GM18520 (cell line): ENCODE measurements around the gene NPPC.
"Not testable (repeated sequence)": the region's sequence is repeated elsewhere in the genome, so short reads cannot be mapped to it uniquely, and the experiment has no call there.

Experiments
- ATAC-seq: cut with Tn5 transposase; IDR thresholded peaks from one replicate; pipeline ENCODE4 v1.9.1; 2021; ENCODE audit not compliant: unreplicated experiment

The NPPC gene

DNA sequence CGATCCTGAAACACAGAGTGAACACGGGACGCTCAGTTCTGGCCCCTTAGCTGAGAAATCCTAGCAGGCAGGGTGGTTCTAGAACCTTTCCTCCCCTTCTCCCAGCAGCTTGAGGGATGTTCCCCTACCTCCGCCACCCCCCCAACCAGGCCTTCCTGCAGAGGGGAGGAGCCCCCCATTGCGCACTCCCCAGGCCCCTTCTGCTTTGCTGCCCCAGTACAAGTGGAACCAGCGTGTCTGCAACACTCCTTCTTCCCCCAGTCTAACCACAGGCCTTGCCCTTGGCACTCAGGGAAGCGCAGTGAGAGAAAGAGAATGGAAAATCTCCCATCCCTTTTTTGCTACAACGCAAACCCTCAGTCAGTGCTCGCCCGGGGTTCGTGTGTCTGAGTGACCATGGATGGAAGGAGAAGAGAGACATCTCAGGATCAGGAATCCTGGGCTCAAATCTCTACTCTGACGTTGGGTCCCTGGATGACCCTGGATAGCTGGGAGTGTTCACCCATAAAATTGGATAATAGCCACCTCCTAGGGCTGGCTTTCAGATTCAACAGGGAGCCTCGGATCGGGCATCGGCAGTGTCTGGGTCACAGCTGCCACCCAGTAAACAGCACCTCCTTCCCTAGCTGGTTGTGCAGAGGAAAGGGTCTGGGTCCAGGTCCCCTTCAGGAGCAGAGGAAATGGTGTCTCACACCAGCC is 3.7 kb downstream of the NPPC start:
- ATAC-seq: no peak

- ATAC-seq: no peak
These were observed 5.4 kb downstream of the NPPC start for GRCh38 chr2:231920795-231921194.

- no peak for ATAC-seq
These were observed 5.8 kb downstream of the NPPC start for GRCh38 chr2:231920366-231920765.

DNA sequence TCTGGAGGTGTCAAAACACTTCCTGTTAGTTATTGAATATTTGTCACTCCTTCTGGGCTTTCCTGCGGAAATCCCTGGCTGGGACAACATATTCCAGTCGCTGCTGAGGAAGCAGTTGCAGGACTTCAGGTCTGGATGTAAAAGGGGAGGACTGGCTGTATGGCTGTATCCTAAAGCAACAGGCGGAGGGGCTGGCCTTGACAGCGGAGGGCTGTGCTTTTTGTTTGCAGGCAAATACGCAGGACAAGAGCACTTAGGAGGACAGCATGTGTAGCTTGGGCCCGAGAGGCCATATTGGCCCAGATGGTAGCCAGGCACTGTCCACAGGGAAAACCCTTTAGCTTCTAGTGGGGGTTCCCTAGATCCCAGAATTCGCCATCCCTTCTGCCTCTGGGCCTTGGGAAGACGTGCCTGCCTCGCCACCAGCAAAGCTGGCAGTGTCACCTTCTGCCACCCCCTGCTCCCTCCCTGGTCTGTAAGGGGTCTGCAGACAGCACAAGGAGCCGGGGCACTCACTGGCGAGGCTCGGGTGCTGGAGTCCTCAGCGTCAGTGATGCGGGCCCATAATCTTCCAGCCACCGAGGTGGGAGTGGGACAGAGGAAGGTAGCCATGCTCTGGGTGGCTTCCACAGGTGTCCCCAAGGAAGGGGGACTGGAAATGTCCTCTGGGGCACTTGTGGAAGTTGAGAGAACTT is 6.7 kb downstream of the NPPC start:
- ATAC-seq: no peak

DNA sequence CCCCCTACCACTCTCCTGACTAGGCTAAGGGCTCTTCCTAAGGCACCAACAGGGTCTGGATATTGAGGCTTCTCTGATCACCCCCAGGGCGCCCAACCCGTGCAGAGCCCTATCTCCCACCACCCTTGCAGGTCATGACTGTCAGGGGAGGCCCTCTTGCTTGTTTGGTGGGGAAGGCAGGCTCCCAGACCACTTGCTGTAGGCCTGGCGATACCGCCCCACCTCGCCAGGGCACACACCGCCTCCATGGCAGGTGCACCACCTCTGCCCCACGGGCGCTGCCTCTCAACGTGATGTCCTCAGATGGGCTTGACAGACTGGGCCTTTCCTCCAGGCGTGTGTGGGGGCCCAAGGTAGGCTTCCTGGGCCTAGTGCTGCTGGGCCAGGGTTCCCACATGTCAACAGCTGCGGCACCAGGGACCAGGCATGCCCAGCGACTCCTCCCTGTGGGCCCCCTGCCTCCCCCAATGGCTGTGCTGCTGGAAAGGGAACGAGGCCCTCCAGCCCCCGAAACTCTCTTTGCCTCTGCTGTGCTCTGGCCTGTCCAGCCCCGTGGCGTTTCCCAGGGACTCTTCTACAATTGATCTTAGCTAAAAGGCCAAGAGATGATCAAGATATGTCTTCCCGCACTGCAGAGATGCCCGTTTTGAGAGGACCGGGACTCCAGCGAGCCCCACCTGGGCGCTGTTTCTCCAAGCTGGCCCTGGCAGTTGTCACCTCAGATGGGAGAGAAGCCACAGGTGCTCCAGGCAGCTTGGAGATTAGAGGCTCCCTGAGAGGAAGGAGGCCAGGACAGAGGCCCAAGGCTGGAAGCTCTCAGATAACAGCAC is 7.5 kb downstream of the NPPC start:
- ATAC-seq: no peak

DNA sequence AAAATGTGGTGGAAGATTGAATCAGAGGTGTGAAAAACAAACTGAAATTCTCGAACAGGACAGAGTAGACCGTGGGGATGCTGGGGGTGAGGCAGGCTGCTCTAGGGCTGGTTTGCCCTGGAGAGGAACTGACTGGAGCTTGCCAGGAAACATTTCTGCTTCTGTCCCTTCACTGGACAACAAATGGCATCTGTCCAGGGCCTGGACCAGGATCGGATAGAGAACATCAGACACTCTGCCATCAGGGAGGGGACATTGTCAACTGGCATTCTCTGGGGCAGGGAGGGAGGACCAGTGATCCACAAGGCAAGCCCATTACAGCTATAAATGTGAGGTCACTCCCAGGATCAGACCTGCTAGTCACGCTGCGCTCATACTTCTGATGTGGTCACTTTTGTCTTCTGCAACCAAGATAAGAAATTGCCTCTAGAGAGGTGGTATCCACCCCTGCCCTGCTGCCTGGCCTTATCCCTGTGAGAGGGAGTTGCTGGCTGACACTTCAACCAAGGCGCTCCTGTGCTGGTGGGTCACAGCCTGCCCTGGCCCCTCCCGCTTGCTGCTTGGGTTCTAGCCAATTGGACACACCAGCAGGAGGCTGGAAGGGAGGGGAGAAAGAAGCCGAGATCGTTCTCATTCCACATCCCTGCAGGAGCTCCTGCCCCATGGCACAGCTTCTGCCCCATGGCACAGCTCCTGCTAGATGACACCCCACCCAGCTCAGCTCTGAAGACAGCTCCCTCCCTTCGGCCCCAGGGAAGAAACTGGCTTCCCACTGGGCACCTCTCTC is 8.7 kb downstream of the NPPC start:
- ATAC-seq: no peak

- no peak for ATAC-seq
These were observed 12.0 kb downstream of the NPPC start for GRCh38 chr2:231914077-231914690.

DNA sequence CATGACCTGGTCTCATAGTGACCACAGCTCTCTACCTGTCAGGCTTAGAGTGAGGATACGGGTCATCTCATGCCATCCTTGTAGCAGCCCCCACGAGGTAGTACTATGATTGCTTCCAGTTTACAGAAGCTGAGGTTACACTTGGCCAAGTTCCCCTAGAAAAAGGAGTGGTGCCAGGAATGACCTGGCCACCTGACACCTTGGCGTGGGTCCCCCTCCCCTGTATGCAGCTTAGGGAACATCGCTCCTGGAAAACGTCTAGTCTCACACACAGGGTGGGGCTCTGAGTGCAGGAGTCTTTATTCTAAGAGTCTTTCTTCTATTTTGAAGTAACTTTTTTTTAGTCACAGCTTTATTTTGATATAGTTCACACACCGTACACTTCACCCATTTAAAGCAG is 14.8 kb downstream of the NPPC start:
- ATAC-seq: no peak

DNA sequence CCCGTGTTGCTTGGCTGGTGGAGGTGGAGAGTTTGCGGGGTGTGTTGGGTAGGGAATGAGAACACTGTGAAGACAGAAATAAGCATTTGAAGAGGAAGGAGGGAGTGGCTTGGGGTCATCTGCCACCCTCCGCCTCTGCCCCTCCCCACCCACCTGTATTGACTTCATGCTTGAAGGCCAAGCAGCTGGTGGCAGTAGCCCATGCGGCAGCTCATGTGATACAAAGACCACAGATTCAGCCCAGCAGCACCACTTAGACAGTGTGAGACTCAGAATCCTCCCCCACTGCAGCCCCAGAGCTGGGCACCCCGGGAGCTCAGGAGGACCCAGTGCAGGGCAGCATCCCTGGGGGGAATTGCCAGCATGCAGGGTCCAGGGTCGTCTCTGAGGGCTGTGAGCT is 15.4 kb downstream of the NPPC start:
- ATAC-seq: no peak

- ATAC-seq: not testable (repeated sequence)
These were observed 16.0 kb downstream of the NPPC start for GRCh38 chr2:231910161-231910560.

DNA sequence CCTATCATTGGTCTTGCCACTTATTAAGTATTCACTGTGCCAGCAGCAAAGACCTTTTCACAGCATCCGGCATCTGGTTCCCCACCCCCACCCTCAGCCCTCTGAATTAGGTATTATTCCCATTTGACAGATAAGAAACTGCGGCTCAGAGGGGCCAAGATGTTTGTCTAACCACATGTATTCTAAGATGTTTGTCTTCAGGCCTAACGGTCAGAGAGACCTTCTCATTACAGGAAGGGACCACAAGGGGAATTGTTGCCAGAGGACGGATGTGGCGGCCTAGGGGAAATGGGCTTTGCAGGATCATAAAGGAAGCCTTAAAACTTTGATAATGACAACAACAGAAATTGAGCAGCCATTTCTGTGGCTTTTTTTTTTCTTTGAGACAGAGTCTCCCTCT is 16.6 kb downstream of the NPPC start:
- ATAC-seq: no peak

DNA sequence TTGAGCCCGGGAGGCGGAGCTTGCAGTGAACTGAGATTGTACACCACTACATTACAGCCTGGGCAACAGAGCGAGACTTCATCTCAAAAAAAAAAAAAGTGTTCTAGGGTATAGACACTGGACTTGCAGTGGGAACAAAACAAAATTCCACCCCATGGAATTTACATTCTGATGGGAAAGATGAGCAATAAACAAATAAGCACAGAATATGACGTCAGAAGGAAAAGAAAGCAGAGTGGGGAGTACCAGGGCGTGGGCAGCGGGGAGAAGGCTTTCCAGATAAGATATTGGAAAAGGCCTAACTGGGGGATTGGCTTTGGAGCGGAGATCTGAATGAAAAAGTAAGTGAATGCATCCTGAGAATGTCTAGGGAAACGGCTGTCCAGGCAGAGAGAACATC is 17.6 kb downstream of the NPPC start:
- no peak for ATAC-seq

DNA sequence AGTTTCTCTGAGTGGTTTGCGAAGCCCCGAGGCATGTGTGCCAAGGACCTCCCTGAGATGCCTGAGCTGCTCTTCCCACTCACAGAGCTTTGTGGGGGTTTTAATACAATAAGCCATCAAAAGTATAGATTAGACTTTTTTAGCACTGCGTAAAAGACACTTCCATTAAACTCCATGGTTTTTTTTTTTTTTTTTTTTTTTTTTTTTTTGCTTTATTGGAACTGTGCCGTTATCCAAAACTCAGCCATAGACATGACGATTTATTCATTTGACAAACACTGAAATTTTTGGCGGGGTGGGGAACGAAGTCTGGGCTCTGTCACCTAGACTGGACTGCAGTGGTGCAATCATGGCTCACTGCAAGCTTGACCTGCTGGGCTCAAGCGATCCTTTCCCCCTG is 18.4 kb downstream of the NPPC start:
- ATAC-seq: no peak

- ATAC-seq: no peak
These were observed 21.2 kb downstream of the NPPC start for GRCh38 chr2:231905026-231905425.

- ATAC-seq: no peak
These were observed 22.0 kb downstream of the NPPC start for GRCh38 chr2:231904161-231904611.

DNA sequence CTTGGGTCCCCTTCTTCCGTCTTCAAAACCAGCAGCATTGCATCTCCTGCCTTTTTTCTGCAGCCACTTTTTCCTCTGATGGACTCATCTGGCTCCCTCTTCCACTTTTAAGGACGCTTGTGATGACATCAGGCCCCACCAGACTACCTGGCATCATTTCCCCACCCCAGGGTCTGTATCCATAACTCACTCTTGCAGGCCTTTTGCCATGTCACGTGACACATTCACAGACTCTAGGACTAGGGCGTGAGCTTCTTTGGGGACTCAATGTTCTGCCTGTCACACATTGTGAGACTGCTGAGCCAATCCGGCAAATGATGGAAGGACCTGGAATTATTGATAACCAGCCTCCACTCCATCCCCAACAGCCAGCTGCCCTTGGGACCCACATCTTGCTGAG is 23.6 kb downstream of the NPPC start:
- no peak for ATAC-seq

GRCh38 chr2:231900972-231901371 is 25.2 kb downstream of the NPPC start:
- ATAC-seq: no peak

DNA sequence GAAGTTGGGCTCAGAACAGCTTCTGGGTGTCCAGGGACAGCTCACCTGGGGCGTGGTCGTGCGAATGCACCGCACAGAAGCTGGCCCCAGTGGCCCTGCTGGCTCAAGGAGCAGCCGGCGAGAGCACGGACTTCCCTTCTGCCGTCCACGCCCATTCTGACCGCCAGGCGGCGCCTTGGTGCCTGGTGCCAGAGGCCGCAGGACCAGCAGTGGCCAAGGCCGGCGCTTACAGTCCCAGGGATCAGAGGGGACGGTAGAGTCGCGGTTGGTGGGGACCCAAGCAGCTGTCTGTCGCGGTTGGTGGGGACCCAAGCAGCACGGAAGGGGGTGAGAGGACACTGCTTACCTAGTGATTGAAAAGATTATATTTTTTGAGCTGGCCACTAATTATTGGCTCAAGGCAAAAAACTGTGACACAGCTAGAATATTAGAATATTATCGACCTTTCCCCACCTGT is 25.7 kb downstream of the NPPC start:
- ATAC-seq: no peak

DNA sequence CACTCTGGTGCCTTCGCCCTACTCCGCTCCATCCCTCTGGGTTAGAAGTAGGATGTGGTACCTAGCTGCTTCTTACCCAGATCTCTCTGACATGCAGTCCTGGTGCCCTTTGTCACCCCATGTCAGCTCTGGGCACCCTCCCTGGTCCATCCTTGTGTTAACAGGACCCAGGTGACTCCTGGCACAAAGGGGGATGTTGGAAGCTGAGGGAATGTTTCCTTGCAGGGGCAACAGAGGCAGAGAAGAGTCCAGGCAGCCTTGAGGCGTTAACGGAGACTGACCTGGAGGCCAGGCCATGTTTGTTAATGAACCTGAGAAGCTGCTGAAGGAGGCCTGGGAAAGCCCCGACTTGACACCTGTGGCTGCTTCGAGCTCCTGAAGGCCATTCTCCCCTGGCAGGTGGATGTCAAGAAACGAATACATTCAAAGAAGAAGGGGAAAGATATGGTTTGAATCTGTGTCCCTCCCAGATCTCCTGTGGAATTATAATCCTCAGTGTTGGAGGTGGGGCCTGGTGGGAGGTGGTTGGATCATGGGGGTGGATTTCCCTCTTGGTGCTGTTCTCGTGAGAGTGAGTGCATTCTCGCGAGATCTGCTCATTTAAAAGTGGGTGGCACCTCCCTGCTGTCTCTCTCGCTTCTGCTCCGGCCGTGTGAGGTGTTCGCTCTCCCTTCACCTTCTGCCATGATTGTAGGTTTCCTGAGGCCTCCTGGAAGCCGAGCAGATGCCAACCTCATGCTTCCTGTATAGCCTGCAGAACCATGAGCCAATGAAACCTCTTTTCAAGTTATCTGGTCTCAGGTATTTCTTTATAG is 31.4 kb downstream of the NPPC start:
- no peak for ATAC-seq

- no peak for ATAC-seq
These were observed 34.7 kb downstream of the NPPC start for GRCh38 chr2:231891514-231891905.
